GM15510 (cell line): ENCODE results near the gene LARGE1.

Experiments
- POLR2A ChIP-seq: IDR thresholded peaks from 3 replicates; pipeline ENCODE4 v1.6.1; 2011; ENCODE audit warnings: borderline replicate concordance; ENCODE audit not compliant: insufficient read length; ENCODE audit errors: extremely low read depth

Gene LARGE1

GRCh38 chr22:33327348-33327860 is 592.9 kb downstream of the LARGE1 start:
- no peak for TF ChIP-seq POLR2A

- TF ChIP-seq POLR2A: no peak
These were observed 593.6 kb downstream of the LARGE1 start for GRCh38 chr22:33326540-33327295.

- no peak for TF ChIP-seq POLR2A
These were observed 594.9 kb downstream of the LARGE1 start for GRCh38 chr22:33325232-33326004.

GRCh38 chr22:33324228-33324627 is 596.0 kb downstream of the LARGE1 start:
- TF ChIP-seq POLR2A: no peak

GRCh38 chr22:33321466-33321865 is 598.8 kb downstream of the LARGE1 start:
- no peak for TF ChIP-seq POLR2A

GRCh38 chr22:33315954-33316353 is 604.3 kb downstream of the LARGE1 start:
- no peak for TF ChIP-seq POLR2A

GRCh38 chr22:33315117-33315516 is 605.2 kb downstream of the LARGE1 start:
- TF ChIP-seq POLR2A: no peak

- no peak for TF ChIP-seq POLR2A
These were observed 606.0 kb downstream of the LARGE1 start for GRCh38 chr22:33314316-33314715.

- no peak for TF ChIP-seq POLR2A
These were observed 617.2 kb downstream of the LARGE1 start for GRCh38 chr22:33303099-33303498.

GRCh38 chr22:33302549-33302948 is 617.7 kb downstream of the LARGE1 start:
- TF ChIP-seq POLR2A: no peak

GRCh38 chr22:33302049-33302545 is 618.2 kb downstream of the LARGE1 start:
- TF ChIP-seq POLR2A: no peak

- no peak for TF ChIP-seq POLR2A
These were observed 620.1 kb downstream of the LARGE1 start for GRCh38 chr22:33300165-33300564.

GRCh38 chr22:33299245-33299956 is 620.9 kb downstream of the LARGE1 start:
- TF ChIP-seq POLR2A: no peak

GRCh38 chr22:33296941-33297340 is 623.3 kb downstream of the LARGE1 start:
- no peak for TF ChIP-seq POLR2A

GRCh38 chr22:33288078-33288477 is 632.2 kb downstream of the LARGE1 start:
- TF ChIP-seq POLR2A: no peak
